ENCODE results near the gene PALM.

- no peak for TF ChIP-seq CTCF (IDR thresholded peaks at IDR 0.05; ENCODE audit: poor library complexity)
- TF ChIP-seq EZH2phosphoT487 (IDR thresholded peaks at IDR 0.05; ENCODE audit: low read depth, severe bottlenecking, unreplicated experiment), result no peak
- no peak for TF ChIP-seq EZH2 (IDR thresholded peaks at IDR 0.05; ENCODE audit: borderline replicate concordance)
Measured at GRCh38 chr19:676007-676338, 32.8 kb upstream of the PALM start.
